ENCODE data around the gene CDH4.
"Not testable (repeated sequence)": the region's sequence is repeated elsewhere in the genome, so short reads cannot be mapped to it uniquely, and the experiment has no call there.

Gene CDH4

GRCh38 chr20:61966492-61967244 is 714.6 kb downstream of the CDH4 start:
- DNase-seq = no peak

GRCh38 chr20:61967300-61967699 is 715.2 kb downstream of the CDH4 start:
- no peak for DNase-seq

GRCh38 chr20:61968036-61968810 is 716.2 kb downstream of the CDH4 start:
- DNase-seq = no peak

GRCh38 chr20:61968932-61969331 is 716.9 kb downstream of the CDH4 start:
- no peak for DNase-seq

GRCh38 chr20:61969806-61970205 is 717.7 kb downstream of the CDH4 start:
- DNase-seq = no peak

GRCh38 chr20:61970357-61970756 is 718.3 kb downstream of the CDH4 start:
- no peak for DNase-seq

GRCh38 chr20:61971595-61971994 is 719.5 kb downstream of the CDH4 start:
- DNase-seq = not testable (repeated sequence)

GRCh38 chr20:61972636-61973508 is 720.8 kb downstream of the CDH4 start:
- no peak for DNase-seq

- no peak for DNase-seq
Observed at GRCh38 chr20:61973515-61974356, 721.7 kb downstream of the CDH4 start.

GRCh38 chr20:61974357-61974665 is 722.2 kb downstream of the CDH4 start:
- no peak for DNase-seq

GRCh38 chr20:61975407-61976129 is 723.5 kb downstream of the CDH4 start:
- DNase-seq = no peak

- no peak for DNase-seq
Observed at GRCh38 chr20:61976263-61976643, 724.2 kb downstream of the CDH4 start.

GRCh38 chr20:61976644-61977418 is 724.8 kb downstream of the CDH4 start:
- no peak for DNase-seq

- no peak for DNase-seq
Observed at GRCh38 chr20:61977419-61977786, 725.3 kb downstream of the CDH4 start.

- DNase-seq = no peak
Observed at GRCh38 chr20:61978491-61978890, 726.4 kb downstream of the CDH4 start.

GRCh38 chr20:61979090-61979489 is 727.0 kb downstream of the CDH4 start:
- no peak for DNase-seq

GRCh38 chr20:61979701-61980635 is 727.9 kb downstream of the CDH4 start:
- no peak for DNase-seq

GRCh38 chr20:61980647-61981583 is 728.9 kb downstream of the CDH4 start:
- DNase-seq = no peak

- DNase-seq = not testable (repeated sequence)
Observed at GRCh38 chr20:61981691-61982090, 729.6 kb downstream of the CDH4 start.

Measured in NCI-H1105 (cell line).